HG02610 (cell line): Measurements from ENCODE around the gene EGFLAM.
"Not testable (repeated sequence)": the region's sequence is repeated elsewhere in the genome, so short reads cannot be mapped to it uniquely, and the experiment has no call there.

Experiments
- ATAC-seq: cut with Tn5 transposase; IDR thresholded peaks from one replicate; pipeline ENCODE4 v1.9.1; 2021; ENCODE audit warnings: mild to moderate bottlenecking, moderate library complexity; ENCODE audit not compliant: unreplicated experiment

Gene EGFLAM

DNA sequence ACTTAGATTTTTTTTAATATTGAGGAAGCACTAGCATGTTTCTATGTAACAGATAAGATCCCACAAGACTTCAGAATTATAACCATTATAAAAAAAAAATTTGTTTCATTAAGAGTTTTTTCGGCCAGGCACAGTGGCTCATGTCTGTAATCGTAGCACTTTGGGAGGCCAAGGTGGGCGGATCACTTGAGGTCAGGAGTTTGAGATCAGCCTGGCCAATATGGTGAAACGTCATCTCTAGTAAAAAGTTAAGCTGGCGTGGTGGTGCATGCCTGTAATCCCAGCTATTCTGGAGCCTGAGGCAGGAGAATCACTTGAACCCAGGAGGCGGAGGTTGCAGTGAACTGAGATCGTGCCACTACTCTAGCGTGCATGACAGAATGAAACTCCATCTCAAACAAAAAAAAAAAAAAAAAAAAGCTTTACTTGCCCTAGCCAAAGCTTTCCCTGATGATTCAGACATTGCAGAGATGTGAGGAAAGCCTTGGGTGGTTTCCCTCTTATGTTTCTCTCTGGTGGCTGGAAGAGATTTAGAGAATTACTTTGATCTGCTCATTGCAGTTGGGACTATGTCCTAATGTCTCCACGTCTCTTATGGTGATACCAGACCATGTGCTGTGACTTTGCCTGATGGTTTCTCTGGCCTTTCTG is 65.4 kb downstream of the EGFLAM start:
- ATAC-seq: no peak

GRCh38 chr5:38329132-38329715 is 70.9 kb downstream of the EGFLAM start:
- ATAC-seq: no peak

- no peak for ATAC-seq
Measured at GRCh38 chr5:38330207-38330606, 71.8 kb downstream of the EGFLAM start.

DNA sequence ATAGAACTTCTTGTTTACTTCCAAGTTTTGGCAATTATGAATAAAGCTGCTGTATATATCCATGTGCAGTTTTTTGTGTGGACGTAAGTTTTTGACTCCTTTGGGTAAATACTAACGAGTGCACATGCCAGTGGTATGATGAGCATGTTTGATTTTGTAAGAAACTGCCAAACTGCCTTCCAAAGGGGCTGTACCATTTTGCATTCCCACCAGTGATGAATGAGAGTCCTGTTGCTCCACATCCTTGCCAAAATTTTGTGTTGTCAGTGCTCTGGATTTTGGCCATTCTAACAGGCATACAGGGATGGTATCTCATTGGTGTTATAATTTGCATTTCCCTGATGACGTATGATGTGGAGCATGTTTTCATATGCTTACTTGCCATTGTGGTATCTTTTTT is 73.5 kb downstream of the EGFLAM start:
- no peak for ATAC-seq

- ATAC-seq: not testable (repeated sequence)
Measured at GRCh38 chr5:38333181-38333580, 74.8 kb downstream of the EGFLAM start.

DNA sequence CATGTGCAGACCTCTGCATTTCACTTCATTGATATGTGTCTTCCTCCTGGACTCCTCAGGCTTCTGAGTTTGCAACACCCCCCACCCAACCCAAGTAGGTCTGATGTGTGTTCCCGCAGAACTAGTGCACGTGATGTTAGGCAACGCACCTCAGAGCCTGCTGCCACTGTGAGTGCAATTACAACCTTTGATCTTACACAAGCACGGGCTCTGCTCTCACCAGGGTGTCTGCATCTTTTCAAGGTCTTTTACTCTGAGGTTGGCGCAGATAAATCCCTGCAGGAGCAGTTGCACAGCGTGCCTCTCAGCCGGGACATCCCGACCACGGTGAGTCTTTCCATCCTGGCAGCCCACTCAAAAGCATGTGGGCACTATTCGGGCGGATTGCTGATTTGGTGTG is 80.1 kb downstream of the EGFLAM start:
- no peak for ATAC-seq

- ATAC-seq: no peak
Measured at GRCh38 chr5:38339446-38339845, 81.1 kb downstream of the EGFLAM start.

DNA sequence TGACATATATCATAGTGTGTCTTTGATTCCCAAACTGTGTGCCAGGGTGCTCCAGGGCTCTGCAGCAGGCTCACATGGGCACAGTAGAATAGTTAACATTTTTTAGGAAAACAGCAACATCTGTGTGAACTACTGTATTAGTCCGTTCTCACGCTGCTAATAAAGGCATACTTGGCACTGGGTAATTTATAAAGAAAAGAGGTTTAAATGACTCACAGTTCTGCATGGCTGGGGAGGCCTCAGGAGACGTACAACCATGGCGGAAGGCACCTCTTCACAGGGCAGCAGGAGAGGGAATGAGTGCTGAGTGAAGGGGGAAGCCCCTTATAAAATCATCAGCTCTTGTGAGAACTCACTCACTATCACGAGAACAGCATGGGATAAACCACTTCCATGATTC is 82.7 kb downstream of the EGFLAM start:
- ATAC-seq: no peak

- ATAC-seq: no peak
Measured at GRCh38 chr5:38341641-38342040, 83.3 kb downstream of the EGFLAM start.

GRCh38 chr5:38342261-38342660 is 83.9 kb downstream of the EGFLAM start:
- no peak for ATAC-seq

DNA sequence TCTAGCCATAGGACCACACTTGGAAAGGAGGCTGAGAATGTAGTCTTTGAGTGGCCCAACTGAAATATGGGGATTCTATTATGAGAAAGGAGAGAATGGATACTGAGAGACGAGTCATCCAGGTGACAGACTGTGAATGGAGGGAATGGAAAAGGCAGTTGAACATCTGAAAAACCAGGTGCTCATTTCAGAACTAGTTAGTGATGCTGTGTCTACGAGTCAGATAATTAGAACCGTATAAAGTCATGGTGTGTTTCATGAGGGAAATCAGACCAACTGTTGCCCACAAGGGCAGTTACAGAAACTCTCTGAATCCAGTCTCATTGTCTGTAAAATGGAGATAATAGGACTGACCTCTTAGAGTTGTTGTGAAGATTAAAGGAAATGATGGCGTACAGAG is 86.5 kb downstream of the EGFLAM start:
- no peak for ATAC-seq

GRCh38 chr5:38346593-38346992 is 88.2 kb downstream of the EGFLAM start:
- ATAC-seq: no peak

DNA sequence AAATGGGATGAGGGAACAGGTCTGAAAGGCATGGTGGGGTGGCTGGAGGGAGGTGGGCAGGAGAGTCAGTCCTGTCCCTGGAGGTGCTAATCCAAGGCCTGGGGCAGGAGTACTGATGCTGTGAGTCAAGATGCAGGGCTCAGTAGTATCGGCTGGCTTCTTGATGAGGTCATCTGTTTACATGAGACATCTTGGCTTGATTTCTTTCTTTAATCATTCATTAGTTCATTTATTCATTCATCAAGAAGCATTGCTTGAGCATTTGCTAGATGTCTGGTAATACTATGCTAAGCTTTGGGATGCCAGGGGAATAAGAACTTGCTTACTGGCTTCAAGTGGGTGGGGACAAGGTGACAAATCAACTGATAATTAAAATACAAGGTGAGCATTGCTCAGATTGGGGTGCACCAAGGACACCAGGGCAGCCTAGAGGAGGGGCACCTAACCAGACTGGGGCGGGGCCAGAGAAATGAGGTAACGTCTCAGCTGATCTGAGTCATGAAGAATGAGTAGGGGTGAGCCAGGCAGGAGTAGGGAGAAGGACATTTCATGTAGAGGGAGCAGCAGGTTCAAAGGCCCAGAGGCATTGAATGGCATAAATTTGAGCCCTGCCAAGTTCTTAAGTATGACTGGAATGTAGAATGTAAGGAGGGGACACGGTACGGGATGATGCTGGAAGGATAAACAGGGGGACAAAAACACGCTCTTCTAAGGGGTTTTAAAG is 88.8 kb downstream of the EGFLAM start:
- no peak for ATAC-seq

DNA sequence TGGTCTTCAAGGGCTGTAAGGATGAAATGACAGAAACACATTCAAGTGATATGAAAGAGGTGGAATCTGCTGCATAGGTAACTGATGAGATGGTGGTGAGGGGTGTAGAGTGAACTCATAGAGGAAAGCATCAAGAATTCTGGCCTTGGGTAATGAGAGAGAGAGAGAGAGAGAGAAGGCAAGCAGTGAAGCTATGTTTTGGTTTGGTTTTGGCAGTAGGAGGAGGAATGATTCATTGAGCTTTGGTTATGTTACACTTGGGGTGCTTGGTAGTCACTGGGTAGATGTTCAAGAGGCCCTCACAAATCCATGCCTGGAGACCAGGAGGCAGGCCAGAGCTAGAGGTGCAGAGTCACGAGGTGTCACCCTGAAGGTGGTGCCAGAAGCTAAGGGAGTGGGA is 89.5 kb downstream of the EGFLAM start:
- no peak for ATAC-seq

DNA sequence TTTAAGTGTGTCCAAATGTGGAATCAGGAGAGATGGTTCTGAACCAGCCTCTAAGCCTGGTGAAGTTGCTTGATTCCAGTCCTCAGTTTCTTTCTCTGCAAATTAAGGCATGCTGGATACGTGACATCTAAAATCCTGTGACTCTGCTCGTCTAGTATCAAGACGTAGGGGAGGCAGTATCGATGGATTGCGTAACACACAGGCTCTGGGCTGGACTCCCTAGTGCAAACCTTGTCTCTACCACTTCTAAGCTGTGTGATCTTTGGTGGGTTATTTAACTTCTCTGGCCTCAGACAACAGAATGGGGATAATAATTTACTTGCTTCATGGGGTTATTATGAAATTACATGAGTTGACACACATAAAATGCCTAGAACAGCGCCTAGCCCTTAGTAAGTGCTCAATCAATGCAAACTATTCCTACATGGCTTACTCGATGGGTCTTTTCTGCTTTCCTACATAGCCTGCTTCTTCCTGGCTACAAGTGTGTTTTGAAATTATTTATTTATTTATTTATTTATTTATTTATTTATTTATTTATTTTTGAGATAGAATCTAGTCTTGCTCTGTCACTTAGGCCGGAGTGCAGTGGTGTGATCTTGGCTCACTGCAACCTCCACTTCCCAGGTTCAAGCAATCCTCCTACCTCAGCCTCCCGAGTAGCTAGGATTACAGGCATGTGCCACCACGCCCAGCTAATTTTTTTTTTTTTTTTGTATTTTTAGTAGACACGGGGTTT is 102.1 kb downstream of the EGFLAM start:
- no peak for ATAC-seq

GRCh38 chr5:38362713-38363112 is 104.4 kb downstream of the EGFLAM start:
- no peak for ATAC-seq

- ATAC-seq: no peak
Measured at GRCh38 chr5:38364825-38365224, 106.5 kb downstream of the EGFLAM start.

GRCh38 chr5:38367410-38367809 is 109.1 kb downstream of the EGFLAM start:
- no peak for ATAC-seq

- no peak for ATAC-seq
Measured at GRCh38 chr5:38367966-38368365, 109.6 kb downstream of the EGFLAM start.

- ATAC-seq: no peak
Measured at GRCh38 chr5:38369692-38370091, 111.3 kb downstream of the EGFLAM start.

GRCh38 chr5:38370358-38371100 is 112.2 kb downstream of the EGFLAM start:
- ATAC-seq: no peak
